Medulla oblongata (tissue), 1 donor: ENCODE measurements around the gene PNKP.

ENCODE experiments used
- DNase-seq: peaks from one replicate; pipeline ENCODE4 v3.0.0-alpha.2; 2015; ENCODE audit errors: extremely low spot score

Gene PNKP

DNA sequence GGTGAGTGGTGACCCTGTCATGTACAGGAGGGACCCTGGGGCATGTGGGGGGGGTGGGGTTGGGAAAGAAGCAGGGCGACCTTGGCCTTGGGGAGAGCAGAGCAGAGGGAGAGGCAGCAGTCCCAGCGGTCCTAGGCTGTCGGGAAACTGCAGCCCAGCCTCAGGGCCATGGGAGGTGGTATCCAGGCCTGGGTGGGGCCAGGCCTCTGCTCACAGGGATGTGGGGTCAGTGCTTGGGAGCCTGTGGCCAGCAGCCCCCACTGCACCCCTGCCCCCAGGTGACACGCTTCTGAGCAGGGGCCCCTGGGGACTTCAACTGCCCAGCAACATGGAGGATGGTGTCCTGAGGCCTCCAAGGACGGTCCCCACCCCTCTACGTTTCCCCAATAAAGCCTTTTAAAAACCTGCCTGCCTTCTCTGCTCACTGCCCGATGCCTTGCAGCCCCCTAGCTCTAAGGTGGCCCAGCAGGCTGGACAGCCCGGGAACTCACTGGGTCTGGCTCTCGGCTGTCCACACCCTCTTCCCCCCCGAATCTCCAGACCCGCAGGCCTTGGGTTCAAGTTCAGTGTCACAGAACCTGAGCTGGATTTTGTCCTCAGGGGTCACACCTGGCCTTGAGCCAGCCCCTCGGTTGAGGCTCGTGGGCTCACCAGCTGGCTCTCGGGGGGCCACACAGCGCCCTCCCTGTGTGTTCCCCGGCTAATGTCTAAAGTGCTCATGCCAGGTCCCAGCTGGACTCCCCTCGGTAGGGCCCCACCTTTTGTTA is 6.9 kb downstream of the PNKP start:
- DNase-seq = no peak

DNA sequence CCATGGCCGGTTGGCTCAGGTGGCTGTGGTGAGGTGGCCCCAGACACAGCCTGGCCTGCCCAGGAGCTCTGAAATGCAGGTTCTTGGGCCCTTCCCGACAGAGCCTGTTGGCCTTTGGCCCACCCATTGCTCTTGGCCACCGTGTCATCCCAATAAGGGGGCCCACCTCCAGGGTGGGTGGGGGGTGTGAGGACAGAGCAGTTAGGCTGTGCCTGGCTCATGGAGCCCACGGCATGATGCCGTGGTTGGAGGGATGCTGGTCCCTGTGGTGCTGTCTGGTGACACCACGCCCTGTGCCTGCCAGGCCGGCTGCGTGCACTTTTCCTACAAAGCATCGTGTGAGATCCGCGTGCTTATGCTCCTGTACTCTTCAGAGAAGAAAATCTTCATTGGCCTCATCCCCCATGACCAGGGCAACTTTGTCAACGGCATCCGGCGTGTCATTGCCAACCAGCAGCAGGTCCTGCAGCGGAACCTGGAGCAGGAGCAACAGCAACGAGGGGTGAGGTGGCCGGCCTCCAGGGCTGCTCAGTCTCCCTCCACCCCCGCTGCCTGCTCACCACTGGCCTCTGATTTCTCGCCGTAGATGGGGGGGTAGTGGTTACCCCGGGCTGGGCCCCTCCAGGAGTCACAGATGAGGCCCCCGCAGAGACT is 7.6 kb downstream of the PNKP start:
- DNase-seq = no peak

DNA sequence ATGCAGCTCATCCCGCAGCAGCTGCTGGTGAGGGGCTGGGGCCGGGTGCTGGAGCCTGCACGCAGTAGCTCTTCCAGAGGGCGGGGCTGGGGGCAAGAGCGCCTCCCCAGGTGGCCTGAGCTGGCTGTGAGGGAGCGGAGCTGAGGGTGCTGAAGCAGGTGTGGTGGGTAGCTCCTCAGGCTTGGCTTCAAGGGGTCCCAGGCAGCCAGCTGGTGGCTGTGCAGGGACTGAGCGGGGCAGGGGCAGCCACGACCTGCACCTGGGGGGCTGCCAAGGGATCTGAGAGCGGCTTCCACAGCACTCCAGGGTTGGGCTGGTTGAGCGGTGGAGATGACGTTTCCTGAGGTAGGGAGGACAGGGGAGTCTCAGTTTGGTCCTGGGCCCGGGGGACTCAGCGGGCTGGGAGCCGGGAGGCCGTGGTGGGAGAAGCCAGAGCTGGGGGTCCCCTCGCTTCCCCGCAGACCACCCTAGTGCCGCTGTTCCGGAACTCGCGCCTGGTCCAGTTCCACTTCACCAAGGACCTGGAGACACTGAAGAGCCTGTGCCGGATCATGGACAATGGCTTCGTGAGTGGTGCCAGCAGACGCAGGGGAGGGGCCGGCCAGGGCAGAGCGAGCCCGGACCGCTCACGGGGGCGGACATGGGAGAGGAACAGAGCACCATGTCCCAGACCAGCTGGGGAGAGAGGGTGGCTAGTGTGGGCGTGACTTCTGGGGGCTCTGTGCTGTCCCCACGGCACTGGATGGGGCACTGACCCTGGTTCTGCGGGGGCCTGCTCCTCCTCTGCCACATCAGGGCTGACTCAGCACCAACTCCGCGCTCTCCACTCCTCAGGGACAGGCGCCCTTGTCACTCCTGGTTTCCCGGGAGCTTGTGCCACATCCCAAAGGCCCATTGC is 9.0 kb downstream of the PNKP start:
- peak; percentile 66 for DNase-seq

DNA sequence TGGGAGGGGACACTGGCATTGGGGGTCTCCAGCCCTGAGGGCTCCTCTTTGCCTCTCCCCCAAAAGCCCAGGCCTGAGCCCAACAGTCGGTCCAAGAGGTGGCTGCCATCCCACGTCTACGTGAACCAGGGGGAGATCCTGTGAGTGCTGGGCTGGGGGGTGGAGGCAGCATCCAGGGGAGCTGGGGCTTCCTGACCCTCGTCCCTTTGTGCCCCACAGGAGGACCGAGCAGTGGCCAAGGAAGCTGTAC is 9.6 kb downstream of the PNKP start:
- DNase-seq = no peak

DNA sequence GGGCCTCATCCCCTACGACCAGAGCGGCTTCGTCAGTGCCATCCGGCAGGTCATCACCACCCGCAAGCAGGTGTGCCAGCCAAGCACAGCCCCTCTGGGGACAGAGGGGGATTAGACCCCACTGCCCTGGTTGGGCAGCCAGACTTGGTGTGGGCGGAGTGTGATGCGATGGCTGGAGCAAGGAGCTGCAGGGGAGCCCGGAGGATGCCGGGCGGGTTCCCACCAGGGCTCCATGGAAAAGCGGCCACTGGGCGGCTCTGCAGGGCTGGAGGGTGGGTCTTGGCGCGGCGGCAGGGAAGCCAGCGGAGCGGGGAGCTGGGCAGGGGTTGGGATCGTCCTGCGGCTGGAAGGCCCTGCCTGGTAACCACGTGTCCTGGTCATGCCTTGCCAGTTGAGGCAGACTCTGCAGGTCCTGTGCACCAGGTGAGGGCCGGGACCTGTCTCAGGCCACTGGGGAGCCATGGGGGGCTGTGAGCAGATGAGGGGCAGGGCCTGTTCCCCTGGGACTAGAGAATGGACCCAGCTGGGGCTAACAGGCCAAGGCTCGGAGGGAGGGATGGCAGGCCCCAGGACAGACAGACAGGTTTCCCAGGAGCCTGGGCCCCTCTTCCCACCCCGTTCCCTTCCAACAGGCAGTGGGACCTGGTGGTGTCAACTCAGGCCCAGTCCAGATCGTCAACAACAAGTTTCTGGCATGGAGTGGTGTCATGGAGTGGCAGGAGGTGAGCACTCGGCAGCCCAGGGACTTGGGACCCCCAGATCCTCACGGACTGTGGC is 10.1 kb downstream of the PNKP start:
- no peak for DNase-seq

DNA sequence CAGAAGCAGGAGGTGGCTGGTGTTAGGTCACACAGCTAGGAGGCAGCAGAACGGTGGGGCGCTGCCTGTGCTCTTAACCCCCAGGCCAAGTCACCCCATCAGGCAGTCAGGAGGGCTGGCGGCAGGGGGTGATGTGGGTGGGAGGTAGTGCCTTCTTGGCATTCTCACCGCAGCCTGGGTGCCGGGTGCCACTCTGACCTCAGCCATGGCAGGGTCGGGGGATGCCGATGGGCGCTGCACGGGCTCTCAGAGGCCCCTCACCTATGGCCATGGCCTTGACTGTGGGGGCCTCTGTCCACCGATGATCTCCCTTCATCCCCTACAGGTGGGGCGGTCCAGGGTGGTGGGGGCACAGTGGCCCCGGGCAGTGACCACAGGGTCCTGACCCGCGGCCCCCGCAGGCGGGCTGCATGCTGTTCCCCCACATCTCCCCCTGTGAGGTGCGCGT is 10.8 kb downstream of the PNKP start:
- no peak for DNase-seq

DNA sequence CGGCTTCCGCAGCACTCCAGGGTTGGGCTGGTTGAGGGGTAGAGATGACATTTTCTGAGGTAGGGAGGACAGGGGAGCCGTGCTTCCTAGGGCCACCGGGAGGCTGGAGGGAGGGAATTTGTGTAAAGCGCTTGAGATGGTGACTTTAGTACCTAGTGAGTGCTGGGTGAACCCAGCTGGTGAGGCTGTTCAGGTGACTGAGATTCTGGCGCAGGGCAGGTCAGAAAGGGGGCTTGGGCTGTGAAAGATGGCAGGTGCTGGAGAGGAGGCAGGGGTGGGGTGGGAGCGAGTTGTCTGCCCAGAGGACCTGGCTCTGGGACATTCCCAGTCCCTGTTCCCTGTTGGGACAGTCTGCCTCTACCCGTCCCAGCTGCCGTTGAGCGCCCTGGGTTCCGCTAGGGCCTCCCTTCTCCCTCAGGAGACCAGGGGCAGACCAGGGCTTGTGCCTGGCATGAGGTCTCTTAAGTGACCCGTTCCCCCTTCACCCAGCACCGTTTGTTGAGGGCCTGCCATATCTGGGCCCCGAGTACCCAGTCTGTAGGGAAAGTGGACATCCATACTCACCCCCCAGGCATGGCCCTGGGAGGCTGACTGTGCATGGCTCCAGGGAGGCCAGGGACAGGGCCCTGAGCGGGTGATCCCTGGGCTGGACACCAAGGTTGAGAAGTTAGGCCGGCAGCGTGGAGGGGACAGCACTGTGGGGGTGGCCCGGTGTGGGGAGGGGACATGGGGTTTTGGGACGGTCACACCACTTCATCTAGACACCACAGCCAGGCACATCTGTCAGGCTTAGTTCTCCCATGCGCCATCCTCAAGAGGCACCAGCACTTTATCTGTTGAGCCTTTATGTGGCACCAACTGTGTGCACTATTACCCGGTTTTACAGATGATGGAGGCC is 11.5 kb downstream of the PNKP start:
- no peak for DNase-seq

DNA sequence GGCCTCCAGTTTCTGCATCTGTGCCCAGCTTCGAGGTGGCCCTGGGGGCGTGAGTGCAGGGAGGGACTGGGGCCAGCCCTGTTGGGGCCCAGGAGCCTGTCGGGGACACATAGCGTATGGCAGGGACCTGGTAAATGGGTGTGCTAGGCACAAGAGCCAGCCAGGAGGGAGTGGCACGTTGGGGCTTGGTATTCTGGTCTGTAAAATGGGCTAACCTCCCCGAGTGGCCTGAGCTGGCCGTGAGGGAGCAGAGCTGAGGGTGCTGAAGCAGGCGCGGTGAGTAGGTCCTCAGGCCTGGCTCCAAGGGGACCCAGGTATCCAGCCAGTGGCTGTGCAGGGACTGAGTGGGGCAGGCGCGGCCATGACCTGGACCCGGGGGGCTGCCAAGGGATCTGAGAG is 12.1 kb downstream of the PNKP start:
- DNase-seq = no peak

DNA sequence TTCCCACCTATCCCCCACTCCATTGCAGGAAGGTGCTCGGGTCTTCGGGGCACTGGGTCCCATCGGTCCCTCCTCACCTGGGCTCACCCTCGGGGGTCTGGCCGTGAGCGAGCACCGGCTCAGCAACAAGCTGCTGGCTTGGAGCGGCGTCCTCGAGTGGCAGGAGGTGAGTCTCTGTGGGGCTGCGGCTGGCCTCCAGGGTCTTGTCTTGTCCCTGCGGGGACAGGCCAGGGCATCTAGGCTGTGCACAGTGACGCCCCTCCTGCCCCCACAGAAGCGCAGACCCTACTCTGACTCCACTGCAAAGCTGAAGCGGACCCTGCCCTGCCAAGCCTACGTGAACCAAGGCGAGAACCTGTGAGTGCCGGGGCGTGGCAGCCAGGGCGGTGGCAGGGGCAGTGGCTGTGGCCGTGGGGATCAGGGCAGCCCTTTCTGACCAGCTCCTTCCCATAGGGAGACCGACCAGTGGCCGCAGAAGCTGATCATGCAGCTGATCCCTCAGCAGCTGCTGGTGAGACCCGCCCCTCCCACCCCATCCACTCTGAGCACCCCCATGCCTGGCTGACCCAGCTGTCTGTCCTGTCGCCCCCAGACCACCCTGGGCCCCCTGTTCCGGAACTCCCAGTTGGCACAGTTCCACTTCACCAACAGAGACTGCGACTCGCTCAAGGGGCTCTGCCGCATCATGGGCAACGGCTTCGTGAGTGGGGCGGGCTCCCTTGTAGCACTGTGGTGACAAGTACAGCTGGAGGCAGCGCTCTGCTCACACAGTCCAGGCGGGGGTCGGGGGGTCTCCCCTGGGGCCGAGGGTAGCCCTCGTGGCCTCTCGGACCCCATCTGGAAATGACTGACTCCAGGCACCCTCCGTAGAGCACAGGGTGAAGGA is 12.8 kb downstream of the PNKP start:
- DNase-seq = no peak

DNA sequence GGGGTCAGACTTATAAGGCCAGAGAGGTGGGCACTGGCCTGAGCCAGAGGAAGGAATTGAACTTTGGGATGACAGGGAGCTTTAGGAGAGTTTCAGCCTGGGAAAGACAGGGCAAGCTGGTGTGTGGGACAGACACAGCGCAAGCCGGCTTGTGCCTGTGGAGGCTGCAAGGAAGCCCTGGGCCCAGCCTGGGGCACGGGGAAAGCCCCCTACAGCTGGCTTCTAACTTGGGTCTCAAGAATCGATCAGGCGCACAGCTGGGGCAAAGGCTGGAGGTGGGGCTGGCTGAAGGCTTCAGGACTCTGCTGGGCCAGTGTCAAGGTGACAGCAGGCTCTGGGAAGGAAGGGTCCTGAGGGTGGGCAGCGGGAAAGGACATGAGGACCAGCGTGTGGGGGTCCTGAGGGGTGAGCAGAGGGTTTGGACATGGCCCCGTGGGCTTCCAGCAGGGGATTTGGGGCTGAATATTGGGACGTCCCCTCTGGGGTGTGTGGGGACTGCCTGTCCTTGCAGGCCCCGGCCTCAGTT is 13.5 kb downstream of the PNKP start:
- no peak for DNase-seq

DNA sequence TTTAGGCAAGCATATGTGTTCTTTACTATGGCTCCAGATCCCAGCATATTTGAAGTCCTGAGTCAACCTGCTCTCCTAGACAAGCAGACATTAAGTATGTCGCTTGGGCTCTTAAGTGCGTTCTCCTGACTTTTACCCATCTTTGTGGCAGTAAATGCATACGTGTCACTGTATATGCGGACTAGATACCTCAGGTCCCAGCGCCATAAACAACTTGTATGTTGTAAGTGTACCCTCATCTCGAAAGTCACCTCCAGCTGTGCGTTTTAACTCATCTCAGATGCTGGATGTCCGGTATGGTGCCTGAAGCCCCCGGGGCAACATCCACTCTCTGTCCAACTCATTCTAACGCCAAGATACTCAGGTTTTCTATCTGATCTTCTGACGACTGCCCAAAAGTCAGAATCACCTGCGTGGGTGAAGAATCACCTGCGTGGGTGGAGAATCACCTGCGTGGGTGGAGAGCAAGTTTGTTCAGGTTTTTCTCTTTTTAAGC is 14.7 kb downstream of the PNKP start:
- DNase-seq = no peak

DNA sequence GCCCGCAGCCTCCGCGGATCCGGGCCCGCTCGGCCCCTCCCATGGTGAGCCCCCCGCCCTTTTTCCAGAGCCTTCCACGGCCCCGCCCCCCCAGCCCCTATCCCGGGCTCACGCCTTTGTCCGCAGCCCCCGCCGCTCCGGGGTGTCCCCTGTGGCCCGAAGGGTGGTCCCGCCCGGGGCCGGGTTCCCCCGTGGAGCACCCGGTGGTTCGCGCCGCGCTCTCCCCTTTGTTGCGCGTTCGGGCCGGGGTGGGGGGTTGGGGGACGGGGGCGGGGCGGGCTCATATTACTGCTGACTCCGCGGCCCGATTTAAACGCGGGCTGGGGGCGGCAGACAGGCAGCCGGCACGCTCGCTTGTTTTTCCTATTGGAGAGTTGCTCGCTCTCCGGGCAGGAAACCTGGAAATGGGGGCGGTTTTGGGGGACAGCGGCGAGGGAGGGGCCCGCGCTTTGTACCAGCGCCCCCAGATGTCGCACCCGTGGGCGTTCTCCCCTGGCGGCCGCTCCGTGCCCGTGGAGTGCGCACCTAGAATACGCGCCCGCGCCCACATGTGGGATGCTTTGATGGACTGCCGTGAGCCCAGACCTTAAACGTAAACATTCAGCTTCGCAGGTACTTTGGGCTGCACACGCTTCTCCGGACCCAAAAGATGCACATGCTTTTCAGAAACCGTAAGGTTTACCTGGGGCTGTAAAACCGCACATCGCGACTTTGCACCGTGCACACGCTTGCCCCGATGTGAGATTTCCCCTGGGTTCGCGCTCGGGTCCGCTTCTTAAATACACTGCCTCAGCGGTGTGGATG is 15.7 kb downstream of the PNKP start:
- DNase-seq = no peak

DNA sequence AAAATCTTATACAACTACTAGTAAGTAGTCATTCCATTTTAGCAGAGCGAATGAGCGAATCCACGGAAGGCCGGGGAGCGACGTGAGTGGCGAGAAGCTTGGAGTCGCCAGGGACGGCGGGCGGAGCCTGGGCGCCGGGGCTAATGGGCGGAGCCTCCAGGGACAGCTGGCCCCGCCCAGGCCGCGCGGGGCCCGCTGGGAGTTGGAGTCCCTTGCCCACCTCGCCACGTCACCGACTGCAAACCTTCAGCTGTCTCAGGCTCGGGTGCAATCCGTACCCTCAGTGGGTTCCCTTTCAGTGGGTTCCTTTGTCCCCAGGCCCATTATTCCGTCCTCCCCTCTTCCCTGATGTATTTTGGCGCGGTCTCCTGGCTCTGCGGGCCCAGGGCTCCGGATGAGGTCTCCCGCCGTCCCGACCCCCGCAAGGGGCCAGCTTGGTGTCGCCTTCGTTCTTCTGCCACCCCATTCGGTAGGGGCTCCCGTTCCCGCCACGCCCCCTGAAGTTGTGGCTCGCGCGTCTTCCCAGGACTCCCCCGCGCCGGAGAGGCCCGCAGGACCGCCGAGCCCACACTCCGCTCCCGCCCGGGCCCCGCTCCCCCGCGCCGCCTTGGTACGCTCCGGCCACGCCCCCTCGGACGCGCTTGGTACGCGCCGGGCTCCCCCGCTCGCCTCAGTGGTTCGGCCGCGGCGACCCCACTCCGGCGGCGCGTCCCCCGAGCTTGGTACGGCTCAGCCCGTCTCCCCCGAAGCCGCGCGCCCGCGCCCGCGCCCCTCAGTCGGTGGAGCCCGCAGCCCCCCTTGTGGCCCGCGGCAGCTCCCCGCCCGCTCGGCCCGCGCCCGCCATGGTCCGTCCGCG is 16.7 kb downstream of the PNKP start, which contains the start of gene PTOV1:
TSS of gene PTOV1 (plus strand) at position 673 of the 856 bp plus-strand sequence.
- DNase-seq = peak; percentile 97

DNA sequence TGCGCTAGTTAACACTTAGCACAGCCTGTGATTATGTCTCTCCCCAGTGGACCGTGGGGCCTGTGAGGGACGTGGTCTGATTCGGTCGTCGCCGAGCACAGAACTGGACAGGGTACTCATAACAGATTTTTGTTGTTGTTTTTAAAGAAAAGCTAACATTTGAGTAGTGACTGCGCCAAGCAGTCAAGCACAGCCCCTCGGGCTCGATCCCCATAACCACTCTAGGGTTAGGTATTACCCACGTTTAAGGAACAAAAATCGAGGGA is 17.2 kb downstream of the PNKP start:
- no peak for DNase-seq

DNA sequence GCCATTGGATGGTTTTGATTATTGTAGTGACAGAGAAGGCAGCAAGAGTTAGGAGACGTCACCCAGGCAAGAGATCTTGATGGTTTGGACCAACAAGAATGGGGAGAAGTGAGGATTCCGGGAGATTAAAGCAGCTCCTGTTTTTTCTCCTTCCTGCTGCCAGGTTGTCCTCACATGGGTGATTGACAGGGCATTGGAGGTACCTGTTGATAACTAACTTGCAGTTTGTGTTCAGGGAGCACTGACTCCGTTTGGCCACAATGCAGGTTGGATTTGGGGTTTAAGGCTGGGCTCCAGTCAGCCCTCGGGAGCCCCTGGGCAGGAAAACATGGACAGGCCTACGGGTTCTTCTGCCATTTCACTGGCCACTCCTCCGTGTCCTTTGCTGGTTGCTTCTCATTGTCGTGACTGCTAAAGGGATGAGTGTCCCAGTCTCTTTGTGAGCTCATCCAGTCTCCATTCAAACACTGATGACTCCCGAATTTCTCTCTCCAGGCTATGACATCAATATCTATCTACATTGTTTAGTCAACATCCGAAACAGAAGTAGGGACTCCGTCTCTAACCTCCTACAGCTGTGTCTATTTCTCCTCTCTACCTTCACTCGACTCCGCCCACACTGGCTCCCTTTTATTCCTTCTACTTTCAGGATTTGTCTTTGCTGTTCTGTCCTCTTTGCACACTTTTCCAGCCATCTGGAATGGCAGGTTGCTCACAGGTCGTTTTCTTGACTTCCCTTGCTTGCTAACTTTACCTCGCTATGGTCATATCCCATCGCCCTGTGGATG is 17.7 kb downstream of the PNKP start:
- no peak for DNase-seq

DNA sequence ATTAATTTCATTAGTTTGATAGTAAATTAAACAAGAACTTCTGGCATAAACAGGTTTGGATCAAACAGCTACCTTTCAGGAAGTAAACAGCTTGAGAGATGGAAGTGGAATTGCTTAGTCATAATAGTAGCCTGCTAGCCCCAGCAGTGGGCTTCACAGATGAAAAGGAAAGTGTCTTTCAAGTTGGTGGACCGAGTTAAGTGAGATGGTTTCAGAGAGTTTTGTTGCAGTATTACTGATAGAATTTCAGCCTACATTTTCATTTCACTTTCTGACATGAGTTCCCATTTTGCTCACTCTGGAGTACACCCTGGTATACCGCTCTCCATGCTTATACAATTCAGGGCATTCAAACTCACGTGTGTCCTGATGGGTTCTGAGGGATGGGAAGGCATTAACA is 18.4 kb downstream of the PNKP start:
- no peak for DNase-seq
